HG02610 (cell line): Measurements from ENCODE around the gene TOR2A.

Source experiments
- ATAC-seq: cut with Tn5 transposase; IDR thresholded peaks from one replicate; pipeline ENCODE4 v1.9.1; 2021; ENCODE audit warnings: mild to moderate bottlenecking, moderate library complexity; ENCODE audit not compliant: unreplicated experiment

TOR2A gene

DNA sequence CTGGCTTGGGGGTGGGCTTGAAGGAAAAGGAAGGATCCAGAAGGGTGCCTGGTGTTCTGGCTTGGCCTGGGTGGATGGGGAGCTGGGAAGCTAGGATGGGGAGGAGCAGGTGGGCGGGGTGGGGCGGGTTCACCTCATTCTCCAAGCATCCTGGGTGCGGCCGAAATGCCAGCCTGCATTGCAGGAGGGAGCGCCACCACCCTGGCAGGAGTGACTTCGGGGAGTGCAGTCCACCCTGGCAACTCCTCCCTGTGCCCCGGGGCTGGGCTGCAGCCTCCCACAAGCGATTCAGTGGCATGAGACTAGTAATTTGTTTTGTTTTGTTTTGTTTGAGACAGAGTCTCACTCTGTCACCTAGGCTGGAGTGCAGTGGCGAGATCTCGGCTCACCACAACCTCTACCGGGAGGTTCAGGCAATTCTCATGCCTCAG, 13.7 kb downstream of the TOR2A start:
- no peak for ATAC-seq

DNA sequence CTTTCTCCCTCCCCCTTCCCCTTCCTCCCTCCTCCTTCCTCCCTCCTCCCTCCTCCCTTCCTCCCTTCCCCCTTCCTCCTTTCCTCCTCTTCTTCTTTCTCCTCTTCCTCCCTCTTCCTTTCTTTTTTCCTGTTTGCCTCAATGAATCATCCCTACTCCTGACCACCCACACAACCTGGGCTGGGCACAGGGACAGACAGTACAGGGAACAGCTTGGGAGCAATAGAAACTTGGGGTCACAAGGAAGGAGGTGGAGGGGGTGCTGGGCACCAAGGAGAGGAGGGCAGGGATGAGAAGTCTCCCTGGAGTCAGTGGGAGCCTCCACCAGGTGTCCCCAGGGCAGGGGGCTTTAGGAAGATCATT, 14.2 kb downstream of the TOR2A start:
- ATAC-seq: no peak

DNA sequence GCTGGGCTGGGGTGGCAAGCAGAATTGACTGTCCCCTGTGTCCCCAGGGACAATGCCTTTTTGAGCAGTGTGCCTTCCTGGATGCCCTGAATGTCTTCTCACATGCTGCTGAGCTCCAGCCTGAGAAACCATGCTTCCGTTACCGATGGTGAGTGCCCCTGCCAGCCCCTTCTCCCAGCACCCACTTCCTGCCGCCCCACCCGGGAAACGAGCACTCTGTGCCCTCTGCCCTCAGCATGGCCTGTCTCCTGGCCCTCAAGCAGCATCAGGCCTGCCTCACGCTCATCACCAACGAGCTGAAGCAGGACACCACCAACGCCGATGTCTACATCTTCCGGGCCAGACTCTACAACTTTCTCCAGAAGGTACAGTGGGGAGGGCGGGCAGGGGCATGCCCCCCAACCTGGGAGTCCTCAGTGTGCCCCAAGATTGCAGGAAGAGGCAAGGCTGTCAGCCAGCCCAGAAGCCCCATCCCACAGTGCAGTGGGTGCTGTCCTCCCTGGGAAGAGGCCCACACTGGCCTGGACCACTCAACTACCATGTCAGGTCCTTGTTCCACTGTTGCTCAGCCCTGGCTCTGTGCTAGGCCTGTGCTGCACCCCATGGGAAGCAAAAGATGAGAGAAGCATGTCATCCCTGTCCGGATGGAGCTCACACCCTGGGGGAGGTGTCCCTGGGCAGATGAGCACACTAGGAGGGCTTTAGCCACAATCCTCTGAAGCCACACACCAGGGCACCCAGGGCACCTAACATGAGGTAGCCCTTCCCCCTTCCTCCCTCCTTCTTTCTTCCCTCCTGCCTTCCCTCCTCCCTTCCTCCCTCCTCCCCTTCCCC, 14.8 kb downstream of the TOR2A start:
- ATAC-seq: no peak

DNA sequence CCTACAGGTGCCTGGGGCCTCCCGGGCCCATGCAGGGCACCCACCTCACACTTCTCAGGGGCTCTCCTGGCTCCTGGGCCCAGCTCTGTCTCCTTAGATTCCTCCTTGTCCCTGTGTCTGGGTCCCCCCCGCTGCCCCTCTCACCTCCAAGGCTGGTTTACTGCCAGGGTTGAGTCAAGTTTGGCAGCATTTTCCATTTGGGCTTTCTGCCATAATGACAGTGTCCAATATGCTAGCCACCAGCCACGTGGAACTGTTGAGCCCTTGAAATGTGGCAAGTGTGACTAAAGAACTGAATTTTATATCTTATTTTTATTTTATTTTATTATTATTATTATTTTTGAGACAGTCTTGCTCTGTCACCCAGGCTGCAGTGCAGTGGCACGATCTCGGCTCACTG, 17.3 kb downstream of the TOR2A start:
- ATAC-seq: no peak

GRCh38 chr9:127716412-127716811, 18.7 kb downstream of the TOR2A start:
- ATAC-seq: no peak

DNA sequence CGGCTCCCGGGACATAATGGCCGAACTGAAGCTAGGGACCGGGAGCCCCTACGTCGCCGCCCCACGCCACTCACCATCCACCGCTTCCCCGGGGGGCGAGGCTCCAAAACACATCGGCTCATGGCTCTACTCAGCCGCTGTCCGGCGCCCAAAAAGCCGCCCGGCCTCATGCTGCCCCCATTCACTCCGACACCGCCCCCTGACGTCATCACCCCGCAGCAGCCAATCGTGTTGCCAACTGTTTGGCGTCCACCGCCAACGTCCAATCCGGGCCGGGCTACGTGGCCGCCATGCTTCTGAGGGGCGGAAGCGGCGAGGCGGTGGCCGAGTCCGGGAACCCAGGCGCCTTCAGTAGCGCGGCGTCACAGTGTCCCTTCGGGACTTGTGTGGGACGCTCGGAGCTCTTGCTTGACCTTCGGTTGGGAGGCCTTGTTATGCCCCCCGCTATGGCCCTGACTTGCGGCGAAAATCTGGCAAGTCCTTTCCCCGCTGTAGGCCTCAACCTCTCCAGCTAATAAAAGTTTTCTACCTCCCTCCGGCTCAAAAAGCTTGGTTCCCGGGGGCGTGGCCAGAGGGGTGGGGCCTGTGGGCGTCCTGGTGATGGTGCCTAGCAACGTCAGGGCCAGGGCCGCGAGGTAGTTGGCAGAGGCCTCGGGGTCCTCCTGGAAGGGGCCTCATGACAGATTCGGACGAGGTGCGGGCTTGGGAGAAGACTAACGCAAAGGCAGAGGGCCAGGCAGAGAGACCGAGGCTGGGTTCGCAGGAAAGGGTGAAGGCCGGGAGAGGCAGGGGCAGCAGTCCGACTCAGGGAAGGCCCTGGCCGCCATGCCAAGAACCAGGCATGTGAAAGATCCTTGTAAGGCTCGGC, 19.4 kb downstream of the TOR2A start, which contains the start of the genes PTRH1 and TTC16:
PTRH1 (minus strand) TSS at position 194 of the 868 bp plus-strand sequence; CDS start at position 170, 24 bp downstream.
TTC16 (plus strand) TSS at position 610 of the 868 bp plus-strand sequence; CDS start at position 677, 67 bp downstream.
- ATAC-seq: peak; percentile 92

DNA sequence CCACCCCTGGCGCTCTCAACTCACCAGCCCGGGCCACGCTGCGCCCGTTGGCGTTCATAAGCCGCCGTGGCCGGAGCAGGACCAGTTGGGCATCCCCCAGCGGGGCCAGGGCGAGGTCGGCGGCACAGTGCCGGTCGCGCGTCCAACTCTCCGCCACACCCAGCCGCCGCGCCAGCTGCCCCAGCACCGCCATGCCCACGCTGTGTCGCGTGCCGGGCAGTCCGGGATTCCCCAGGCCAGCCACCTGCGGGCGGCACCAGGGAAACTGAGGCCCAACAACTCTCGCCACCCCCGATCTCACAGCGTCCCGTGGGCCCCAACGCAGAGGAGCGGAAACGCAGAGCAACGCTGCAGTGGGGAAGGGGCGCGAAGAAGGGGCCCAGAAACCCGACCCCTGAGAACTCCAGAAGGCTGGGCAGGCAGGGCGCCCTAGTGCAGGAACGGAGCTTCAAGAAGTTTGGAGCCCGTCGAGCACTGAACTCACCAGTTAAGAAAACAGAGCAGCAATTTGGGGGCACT, 20.1 kb downstream of the TOR2A start:
- no peak for ATAC-seq

DNA sequence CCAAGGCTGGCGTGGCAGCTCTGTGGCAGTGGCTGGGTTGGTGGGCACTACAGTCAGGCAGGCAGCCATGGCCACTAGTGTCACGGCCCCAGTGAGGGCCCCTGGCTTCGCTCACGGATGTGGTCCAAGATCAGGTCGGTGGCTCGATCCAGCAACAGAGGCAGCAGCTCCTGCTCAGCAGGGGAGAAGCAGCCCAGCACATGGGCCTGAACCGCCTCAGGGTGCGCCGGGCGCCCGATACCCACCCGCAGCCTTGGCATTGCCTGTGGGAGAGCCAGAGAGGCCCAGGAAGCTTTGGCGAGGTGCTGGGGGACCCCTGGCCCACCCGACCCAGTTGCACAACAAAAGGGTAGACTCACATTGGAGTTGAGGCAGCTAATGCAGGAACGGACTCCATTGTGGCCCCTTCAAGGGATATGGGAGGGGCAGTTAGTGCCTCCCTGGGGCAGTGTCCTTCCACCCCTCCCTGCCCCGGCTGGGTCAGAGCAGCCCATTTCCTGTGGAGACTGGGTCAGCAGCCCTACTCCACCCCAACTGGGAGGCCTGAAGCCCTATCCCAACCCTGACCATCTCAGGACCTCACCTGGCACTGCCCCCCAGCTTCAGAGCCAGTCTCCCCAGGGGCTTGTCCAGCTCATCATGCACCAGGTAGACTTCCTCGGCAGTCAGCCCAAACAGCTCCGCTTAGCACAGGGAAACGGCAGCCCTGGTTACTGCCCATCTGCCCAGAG, 20.9 kb downstream of the TOR2A start:
- ATAC-seq: no peak

- no peak for ATAC-seq
Observed at GRCh38 chr9:127712867-127713266, 22.2 kb downstream of the TOR2A start.

GRCh38 chr9:127712371-127712770, 22.7 kb downstream of the TOR2A start:
- no peak for ATAC-seq

- ATAC-seq: no peak
Observed at GRCh38 chr9:127711831-127712274, 23.2 kb downstream of the TOR2A start.

DNA sequence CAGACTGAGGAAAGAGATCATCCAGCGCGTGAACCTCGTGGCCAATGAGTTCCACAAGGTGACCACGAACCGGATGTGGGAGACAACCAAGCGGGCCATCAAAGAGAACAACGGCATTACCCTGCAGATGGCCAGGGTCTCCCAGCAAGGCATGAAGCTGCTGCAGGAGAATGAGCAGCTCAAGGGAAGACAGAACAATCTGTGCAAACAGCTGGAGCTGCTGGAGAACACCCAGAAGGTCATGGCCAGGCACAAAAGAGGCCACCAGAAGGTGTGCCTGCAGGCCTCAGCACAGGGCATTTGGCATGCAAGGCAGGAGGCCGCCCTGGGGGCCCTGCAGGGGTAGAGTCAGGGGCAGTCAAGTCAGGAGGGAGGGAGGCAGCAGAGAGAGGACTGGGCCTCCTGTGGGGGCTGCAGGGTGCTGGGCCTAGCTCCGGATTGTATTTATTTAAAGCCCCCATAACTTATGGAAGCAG, 23.8 kb downstream of the TOR2A start:
- no peak for ATAC-seq

GRCh38 chr9:127710204-127710783, 24.8 kb downstream of the TOR2A start:
- ATAC-seq: no peak

DNA sequence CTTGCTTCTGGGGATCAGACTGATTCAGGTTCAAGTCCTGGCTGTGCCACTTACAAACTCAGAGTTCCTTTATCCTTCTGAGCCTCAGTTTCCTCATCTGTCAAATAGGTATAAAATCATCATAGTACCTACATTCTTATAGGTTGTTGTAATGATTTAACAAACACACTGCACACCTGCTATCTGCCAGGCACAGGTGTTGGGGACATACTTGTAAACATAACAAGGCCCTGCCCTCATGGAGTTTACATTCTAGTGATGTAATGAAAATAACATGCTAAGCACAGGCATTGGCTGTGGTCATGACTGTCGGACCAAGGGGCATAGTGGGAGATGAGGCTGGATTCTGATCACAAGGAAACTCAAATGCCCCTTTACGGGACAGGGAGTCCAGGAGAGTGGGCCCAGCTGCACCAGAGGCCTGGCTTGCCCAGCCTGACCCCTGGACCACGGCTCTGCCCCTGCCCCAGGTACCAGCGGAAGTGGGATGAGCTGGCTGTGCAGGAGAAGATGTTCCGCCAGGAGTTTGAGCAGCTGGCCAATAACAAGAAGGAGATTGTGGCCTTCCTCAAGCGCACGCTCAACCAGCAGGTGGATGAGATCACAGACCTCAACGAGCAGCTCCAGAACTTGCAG, 26.0 kb downstream of the TOR2A start:
- ATAC-seq: no peak

DNA sequence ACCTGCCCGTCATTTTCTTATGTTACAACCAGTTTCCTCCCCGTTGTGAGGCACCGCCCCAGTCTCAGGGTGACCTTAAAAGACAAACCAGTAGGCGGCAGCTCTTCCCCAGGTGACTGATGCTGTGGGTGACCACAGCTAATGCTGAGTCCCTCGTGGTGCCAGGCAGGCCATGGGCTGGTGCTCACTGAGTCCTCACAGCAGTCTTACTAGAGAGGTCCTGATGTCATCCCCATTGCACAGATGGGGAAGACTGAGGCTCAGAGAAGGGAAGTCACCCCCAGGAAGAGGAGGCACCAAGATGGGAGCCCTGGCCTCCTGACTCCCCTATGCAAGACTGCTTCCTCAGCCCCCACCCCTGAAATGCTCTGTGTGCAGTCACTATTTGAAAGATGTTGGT, 27.3 kb downstream of the TOR2A start:
- no peak for ATAC-seq

- no peak for ATAC-seq
Observed at GRCh38 chr9:127706836-127707241, 28.3 kb downstream of the TOR2A start, which contains the start of gene CFAP157. Gene CFAP157 (plus strand): TSS chr9:127706988. CDS start chr9:127707032, 44 bp downstream.

GRCh38 chr9:127705577-127706379, 29.3 kb downstream of the TOR2A start:
- ATAC-seq: no peak

- ATAC-seq: no peak
Observed at GRCh38 chr9:127703289-127703946, 31.7 kb downstream of the TOR2A start.
